Osteoblast (primary cell): ENCODE measurements around the gene DDX28. TPM values are rescaled to one million over a fixed set of nuclear protein-coding genes. Genes with fewer than 3 reads are reported as not detected.
"Not testable (repeated sequence)": the region's sequence is repeated elsewhere in the genome, so short reads cannot be mapped to it uniquely, and the experiment has no call there.

ENCODE experiments used
- DNase-seq: peaks from one replicate; pipeline ENCODE4 v3.0.0; 2011; ENCODE audit warnings: low spot score, mixed read lengths; ENCODE audit not compliant: insufficient read length; ENCODE audit errors: missing footprints
- H2AFZ ChIP-seq: 2 replicates; pipeline ENCODE4 v1.6.0; 2011; ENCODE audit warnings: mild to moderate bottlenecking, low read length
- H3K27ac ChIP-seq: 2 replicates; pipeline ENCODE4 v1.5.1; 2011; ENCODE audit warnings: mild to moderate bottlenecking, low read depth, low read length, moderate library complexity
- H3K27me3 ChIP-seq: 2 replicates; pipeline ENCODE4 v1.6.0; 2012; ENCODE audit warnings: mild to moderate bottlenecking, control low read depth, inconsistent platforms, low read length, moderate library complexity; ENCODE audit not compliant: insufficient read depth
- H3K36me3 ChIP-seq: 2 replicates; pipeline ENCODE4 v1.5.1; 2011; ENCODE audit warnings: mild to moderate bottlenecking, low read length, control low read depth, moderate library complexity; ENCODE audit not compliant: insufficient read depth
- H3K4me1 ChIP-seq: 2 replicates; pipeline ENCODE4 v1.5.1; 2011; ENCODE audit warnings: mild to moderate bottlenecking, low read length, control low read depth, moderate library complexity; ENCODE audit not compliant: insufficient read depth
- H3K4me2 ChIP-seq: 2 replicates; pipeline ENCODE4 v1.6.0; 2011; ENCODE audit warnings: mild to moderate bottlenecking, low read length; ENCODE audit not compliant: insufficient read depth
- H3K4me3 ChIP-seq: fragments of 200-600 bp; sonication (generic); 3 replicates; pipeline ENCODE4 v1.5.1; 2012; ENCODE audit warnings: mild to moderate bottlenecking, low read length, inconsistent platforms; ENCODE audit not compliant: insufficient read depth
- H3K79me2 ChIP-seq: 2 replicates; pipeline ENCODE4 v1.6.0; 2012; ENCODE audit warnings: mild to moderate bottlenecking, low read length, control low read depth, inconsistent platforms; ENCODE audit not compliant: insufficient read depth
- H3K9me3 ChIP-seq: 2 replicates; pipeline ENCODE4 v1.5.1; 2011; ENCODE audit warnings: low read depth, low read length, control low read depth
- H4K20me1 ChIP-seq: 2 replicates; pipeline ENCODE4 v1.6.0; 2012; ENCODE audit warnings: mild to moderate bottlenecking, low read length, control low read depth; ENCODE audit not compliant: insufficient read depth
- total RNA-seq: library from RNA; depleted of rRNA; stranded (reverse); fragments of >200 nt; gene quantifications from 2 replicates; pipeline ENCODE4 v1.2.3, GENCODE V29; 2012
- TF ChIP-seq, protein P1 (sequence below): IDR thresholded peaks from 2 replicates; pipeline ENCODE4 v1.5.1; 2011; ENCODE audit warnings: mild to moderate bottlenecking, low read depth, low read length, moderate library complexity; ENCODE audit errors: extremely low read depth

Gene DDX28
- total RNA-seq, 1 donor: 10.5 TPM

DNA sequence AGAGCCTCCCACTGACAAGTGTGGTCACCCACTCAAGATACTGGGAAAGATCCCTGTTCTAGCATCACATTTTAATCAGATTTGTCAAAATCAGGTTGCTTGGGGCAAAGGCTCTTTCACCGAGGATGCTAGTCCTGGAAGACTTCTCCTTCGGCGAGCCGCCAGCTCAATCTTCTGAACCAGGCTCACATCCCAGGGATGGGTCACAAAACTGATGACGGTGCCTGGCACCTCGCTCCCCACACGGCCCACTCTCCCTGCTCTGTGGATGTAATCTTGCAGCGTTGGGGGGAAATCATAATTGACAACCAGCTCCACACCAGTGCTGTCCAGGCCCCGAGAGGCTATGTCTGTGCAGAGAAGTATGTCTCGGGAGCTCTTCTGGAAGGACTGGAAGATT, 1.5 kb downstream of the DDX28 start:
- Histone ChIP-seq H3K4me3 (no peak overlapping the region), H3K27me3 (no peaks in the 10 kb centered on the region)

DNA sequence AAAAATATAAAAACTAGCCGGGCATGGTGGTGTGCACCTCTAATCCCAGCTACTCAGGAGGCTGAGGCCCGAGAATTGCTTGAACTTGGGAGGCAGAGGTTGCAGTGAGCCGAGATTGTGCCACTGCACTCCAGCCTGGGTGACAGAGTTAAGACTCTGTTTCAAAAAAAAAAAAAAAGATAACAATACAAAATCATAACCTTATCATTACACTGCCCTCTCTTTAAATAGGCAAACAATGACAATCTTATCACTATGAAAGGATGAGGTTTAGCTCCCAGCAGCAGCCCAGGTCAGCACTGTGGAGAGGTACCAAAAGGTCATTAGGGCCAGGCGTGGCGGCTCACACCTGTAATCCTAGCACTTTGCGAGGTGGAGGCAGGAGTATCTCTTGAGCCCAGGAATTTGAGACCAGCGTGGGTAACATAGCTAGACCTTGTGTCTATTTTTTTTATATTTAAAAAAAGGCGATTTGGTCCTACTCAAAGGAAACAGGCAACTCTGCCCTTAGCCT, 3.8 kb downstream of the DDX28 start:
- Histone ChIP-seq H3K79me2 (peaks cover 32% of the 10 kb centered on the region), H3K27ac (no peak overlapping the region), H3K9me3 (no peaks in the 10 kb centered on the region), H4K20me1 (no peaks in the 10 kb centered on the region), H3K4me1 (peaks cover 15% of the 10 kb centered on the region), H2AFZ (no peak overlapping the region), H3K4me3 (no peak overlapping the region), H3K36me3 (peaks cover 6% of the 10 kb centered on the region), H3K27me3 (no peaks in the 10 kb centered on the region), H3K4me2 (no peak overlapping the region)
- no peak for DNase-seq
- TF ChIP-seq, protein P1, sequence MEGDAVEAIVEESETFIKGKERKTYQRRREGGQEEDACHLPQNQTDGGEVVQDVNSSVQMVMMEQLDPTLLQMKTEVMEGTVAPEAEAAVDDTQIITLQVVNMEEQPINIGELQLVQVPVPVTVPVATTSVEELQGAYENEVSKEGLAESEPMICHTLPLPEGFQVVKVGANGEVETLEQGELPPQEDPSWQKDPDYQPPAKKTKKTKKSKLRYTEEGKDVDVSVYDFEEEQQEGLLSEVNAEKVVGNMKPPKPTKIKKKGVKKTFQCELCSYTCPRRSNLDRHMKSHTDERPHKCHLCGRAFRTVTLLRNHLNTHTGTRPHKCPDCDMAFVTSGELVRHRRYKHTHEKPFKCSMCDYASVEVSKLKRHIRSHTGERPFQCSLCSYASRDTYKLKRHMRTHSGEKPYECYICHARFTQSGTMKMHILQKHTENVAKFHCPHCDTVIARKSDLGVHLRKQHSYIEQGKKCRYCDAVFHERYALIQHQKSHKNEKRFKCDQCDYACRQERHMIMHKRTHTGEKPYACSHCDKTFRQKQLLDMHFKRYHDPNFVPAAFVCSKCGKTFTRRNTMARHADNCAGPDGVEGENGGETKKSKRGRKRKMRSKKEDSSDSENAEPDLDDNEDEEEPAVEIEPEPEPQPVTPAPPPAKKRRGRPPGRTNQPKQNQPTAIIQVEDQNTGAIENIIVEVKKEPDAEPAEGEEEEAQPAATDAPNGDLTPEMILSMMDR: no peak

More for the DNA sequence above, 1.5 kb downstream of the DDX28 start:
- Histone ChIP-seq H3K27ac (no peak overlapping the region), H3K4me1 (peaks cover 16% of the 10 kb centered on the region), H3K4me2 (peak overlapping the region; percentile 93), H3K79me2 (peaks cover 36% of the 10 kb centered on the region), H4K20me1 (no peaks in the 10 kb centered on the region), H3K36me3 (peaks cover 9% of the 10 kb centered on the region), H3K9me3 (no peaks in the 10 kb centered on the region), H2AFZ (no peak overlapping the region)
- no peak for DNase-seq
- TF ChIP-seq, protein P1: no peak

DNA sequence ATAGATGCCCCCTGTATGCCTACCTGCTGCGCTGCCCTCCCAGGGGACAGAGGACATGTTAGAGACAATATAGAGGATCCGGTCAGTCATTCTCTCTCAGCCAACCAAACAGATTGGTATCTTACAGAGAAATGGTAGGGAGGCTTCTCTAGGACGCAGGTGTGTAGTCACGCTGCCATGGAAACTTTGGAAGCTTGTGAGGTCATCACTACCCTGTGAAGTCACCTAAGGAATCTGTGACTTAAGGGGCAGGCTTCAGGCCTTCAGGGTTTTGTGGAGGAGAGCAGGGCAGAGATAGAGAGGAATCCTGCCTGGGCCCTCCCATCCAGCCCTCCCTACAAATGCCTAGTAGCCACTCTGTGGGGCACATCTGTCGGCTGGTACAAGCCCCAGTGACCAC, 7.4 kb downstream of the DDX28 start, which contains the start of gene DPEP2NB:
Gene DPEP2NB, minus strand, starts transcription at position 231 of the 400 bp plus-strand sequence. Its CDS starts 141 bp downstream, at position 90.
- no peak for DNase-seq
- TF ChIP-seq, protein P1: no peak
- Histone ChIP-seq H4K20me1 (no peaks in the 10 kb centered on the region), H3K27ac (no peak within 1 kb of the TSS), H3K4me3 (no peak within 1 kb of the TSS), H3K4me1 (no peaks in the 10 kb centered on the region), H2AFZ (no peak within 1 kb of the TSS), H3K4me2 (no peak within 1 kb of the TSS), H3K79me2 (no peaks in the 10 kb centered on the region), H3K27me3 (peaks cover 5% of the 10 kb centered on the region), H3K9me3 (no peaks in the 10 kb centered on the region), H3K36me3 (no peaks in the 10 kb centered on the region)

DNA sequence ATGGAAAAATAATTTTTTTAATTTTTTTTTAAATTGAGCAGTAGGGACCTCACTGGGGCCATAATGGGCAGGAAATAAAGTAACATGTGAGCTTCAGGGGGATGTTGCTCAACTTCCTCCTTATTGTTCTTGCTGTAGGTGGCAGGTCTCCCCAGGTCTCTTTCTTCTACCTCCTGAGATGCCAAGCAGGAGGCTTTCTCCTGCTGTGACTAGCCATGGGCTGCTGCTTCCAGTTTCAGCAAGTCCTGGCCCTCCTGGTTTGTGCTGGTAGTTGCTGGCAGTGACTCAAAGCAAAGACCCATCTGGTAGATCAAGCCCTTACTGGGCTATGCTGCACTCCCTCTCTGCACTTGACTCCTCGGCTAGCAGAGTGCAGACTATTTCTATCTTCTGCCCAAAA, 9.6 kb downstream of the DDX28 start:
- Histone ChIP-seq H3K4me3 (no peak overlapping the region), H3K4me2 (no peak overlapping the region), H3K79me2 (no peaks in the 10 kb centered on the region), H3K9me3 (no peaks in the 10 kb centered on the region), H2AFZ (no peak overlapping the region), H3K36me3 (no peaks in the 10 kb centered on the region), H3K4me1 (no peaks in the 10 kb centered on the region), H3K27me3 (peaks cover 5% of the 10 kb centered on the region), H4K20me1 (no peaks in the 10 kb centered on the region), H3K27ac (no peak overlapping the region)
- TF ChIP-seq, protein P1: no peak
- DNase-seq: no peak

DNA sequence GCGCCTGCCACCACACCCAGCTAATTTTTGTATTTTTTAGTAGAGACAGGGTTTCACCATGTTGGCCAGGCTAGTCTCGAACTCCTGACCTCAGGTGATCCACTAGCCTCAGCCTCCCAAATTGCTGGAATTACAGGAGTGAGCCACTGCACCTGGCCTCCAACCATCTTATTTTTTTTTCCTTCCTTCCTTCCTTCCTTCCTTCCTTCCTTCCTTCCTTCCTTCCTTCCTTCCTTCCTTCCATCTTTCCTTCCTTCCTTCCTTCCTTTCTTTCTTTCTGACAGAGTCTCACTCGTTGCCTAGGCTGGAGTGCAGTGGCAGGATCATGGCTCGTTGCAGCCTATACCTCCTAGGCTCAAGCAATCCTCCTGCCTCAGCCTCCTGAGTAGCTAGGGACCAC, 13.2 kb downstream of the DDX28 start:
- H3K27me3 ChIP-seq: not testable (repeated sequence)

More for the DNA sequence above, 13.2 kb downstream of the DDX28 start:
- not testable (repeated sequence) for H3K36me3 ChIP-seq, H3K4me1 ChIP-seq, H3K9me3 ChIP-seq, H3K4me3 ChIP-seq, DNase-seq, H2AFZ ChIP-seq, H3K79me2 ChIP-seq, H4K20me1 ChIP-seq, H3K27ac ChIP-seq, H3K4me2 ChIP-seq
